BE2C (cell line): ENCODE results near the gene USP35.

Experiments
- DNase-seq: peaks from one replicate; pipeline ENCODE4 v3.0.0-alpha.2; 2020
- H3K27me3 ChIP-seq: fragments of 250-450 bp; sonication (Bioruptor Pico); 2 replicates; pipeline ENCODE4 v1.5.1; 2020; ENCODE audit warnings: mild to moderate bottlenecking
- H3K36me3 ChIP-seq: fragments of 250-450 bp; sonication (Bioruptor Pico); 2 replicates; pipeline ENCODE4 v1.5.1; 2020; ENCODE audit warnings: mild to moderate bottlenecking
- H3K4me1 ChIP-seq: fragments of 250-450 bp; sonication (Bioruptor Pico); 2 replicates; pipeline ENCODE4 v1.5.1; 2020
- H3K4me3 ChIP-seq: 2 replicates; pipeline ENCODE4 v1.5.1; 2011; ENCODE audit warnings: low read depth, low read length
- H3K9me3 ChIP-seq: fragments of 250-450 bp; sonication (Bioruptor Pico); 2 replicates; pipeline ENCODE4 v1.5.1; 2020
- CTCF ChIP-seq: IDR thresholded peaks from 2 replicates; pipeline ENCODE4 v1.5.1; 2012; ENCODE audit warnings: mild to moderate bottlenecking, low read depth, low read length

USP35 gene

GRCh38 chr11:78193806-78194205, 5.1 kb downstream of the USP35 start:
- Histone ChIP-seq H3K36me3 (peaks cover 5% of the 10 kb centered on the region; the same call in 1 of the 2 replicates), H3K4me3 (no peak overlapping the region), H3K27me3 (no peaks in the 10 kb centered on the region), H3K9me3 (no peaks in the 10 kb centered on the region), H3K4me1 (no peaks in the 10 kb centered on the region; the same call in 1 of the 2 replicates)
- no peak for TF ChIP-seq CTCF
- no peak for DNase-seq

GRCh38 chr11:78194490-78194889, 5.8 kb downstream of the USP35 start:
- no peaks in the 10 kb centered on the region; the same call in 1 of the 2 replicates for H3K4me1 ChIP-seq
- TF ChIP-seq CTCF, result no peak
- H3K4me3 ChIP-seq, result no peak overlapping the region

GRCh38 chr11:78195917-78196560, 7.3 kb downstream of the USP35 start:
- Histone ChIP-seq H3K9me3 (no peaks in the 10 kb centered on the region), H3K36me3 (peaks cover 5% of the 10 kb centered on the region; the same call in 1 of the 2 replicates), H3K4me1 (no peaks in the 10 kb centered on the region; the same call in 1 of the 2 replicates), H3K4me3 (no peak overlapping the region), H3K27me3 (no peaks in the 10 kb centered on the region)
- TF ChIP-seq CTCF, result no peak
- DNase-seq, result no peak

More at GRCh38 chr11:78194490-78194889, 5.8 kb downstream of the USP35 start:
- Histone ChIP-seq H3K36me3 (peaks cover 5% of the 10 kb centered on the region; the same call in 1 of the 2 replicates), H3K9me3 (no peaks in the 10 kb centered on the region), H3K27me3 (no peaks in the 10 kb centered on the region)
- no peak for DNase-seq

DNA sequence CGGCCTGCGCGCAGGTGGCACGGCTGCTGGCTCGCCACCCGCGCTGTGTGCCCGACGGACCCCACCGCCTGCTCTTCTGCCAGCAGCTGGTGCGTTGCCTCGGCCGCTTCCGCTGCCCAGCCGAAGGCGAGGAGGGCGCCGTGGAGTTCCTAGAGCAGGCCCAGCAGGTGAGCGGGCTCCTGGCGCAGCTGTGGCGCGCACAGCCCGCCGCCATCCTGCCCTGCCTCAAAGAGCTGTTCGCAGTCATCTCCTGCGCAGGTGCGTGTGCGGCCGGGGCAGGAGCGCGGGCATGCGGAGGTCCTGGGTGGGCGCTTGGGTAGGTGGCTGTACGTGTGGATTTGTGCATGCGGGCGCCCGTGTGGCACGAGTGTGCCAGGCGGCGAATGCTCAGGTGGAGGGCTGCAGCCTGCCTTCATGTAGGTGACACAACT, 8.0 kb downstream of the USP35 start:
- Histone ChIP-seq H3K36me3 (peaks cover 5% of the 10 kb centered on the region; the same call in 1 of the 2 replicates), H3K4me1 (no peaks in the 10 kb centered on the region; the same call in 1 of the 2 replicates), H3K4me3 (no peak overlapping the region), H3K27me3 (no peaks in the 10 kb centered on the region), H3K9me3 (no peaks in the 10 kb centered on the region)
- no peak for TF ChIP-seq CTCF
- no peak for DNase-seq

DNA sequence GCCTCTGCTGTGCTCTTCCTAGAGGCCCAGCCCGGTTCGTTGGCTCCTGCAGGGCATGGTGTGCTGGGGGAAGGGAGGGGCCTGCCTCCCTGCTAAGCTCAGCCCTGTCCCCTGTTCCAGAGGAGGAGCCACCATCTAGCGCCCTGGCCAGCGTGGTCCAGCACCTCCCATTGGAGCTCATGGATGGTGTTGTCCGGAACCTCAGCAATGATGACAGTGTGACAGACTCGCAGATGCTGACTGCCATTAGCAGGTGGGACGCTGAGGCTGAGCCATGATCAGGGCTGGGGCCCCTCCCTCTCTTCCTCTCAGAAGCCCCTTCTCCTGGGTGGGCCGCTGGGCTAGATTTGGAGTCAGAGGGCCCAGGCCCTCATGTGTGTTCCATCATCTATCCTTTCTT, 9.1 kb downstream of the USP35 start:
- Histone ChIP-seq H3K4me1 (no peaks in the 10 kb centered on the region; the same call in 1 of the 2 replicates), H3K27me3 (no peaks in the 10 kb centered on the region), H3K36me3 (peaks cover 5% of the 10 kb centered on the region; the same call in 1 of the 2 replicates), H3K4me3 (no peak overlapping the region), H3K9me3 (no peaks in the 10 kb centered on the region)
- DNase-seq, result no peak
- TF ChIP-seq CTCF, result no peak

GRCh38 chr11:78199015-78199652, 10.4 kb downstream of the USP35 start:
- TF ChIP-seq CTCF, result no peak
- no peak for DNase-seq
- Histone ChIP-seq H3K4me1 (no peaks in the 10 kb centered on the region; the same call in 1 of the 2 replicates), H3K27me3 (no peaks in the 10 kb centered on the region), H3K36me3 (peaks cover 5% of the 10 kb centered on the region; the same call in 1 of the 2 replicates), H3K9me3 (no peaks in the 10 kb centered on the region), H3K4me3 (no peak overlapping the region)
